Embryonic facial prominence (tissue), 1 donor: Measurements from ENCODE around the gene PITRM1.

Experiments used
- DNase-seq: peaks from one replicate; pipeline ENCODE4 v3.0.0-alpha.2; 2016; ENCODE audit errors: extremely low spot score

The PITRM1 gene

DNA sequence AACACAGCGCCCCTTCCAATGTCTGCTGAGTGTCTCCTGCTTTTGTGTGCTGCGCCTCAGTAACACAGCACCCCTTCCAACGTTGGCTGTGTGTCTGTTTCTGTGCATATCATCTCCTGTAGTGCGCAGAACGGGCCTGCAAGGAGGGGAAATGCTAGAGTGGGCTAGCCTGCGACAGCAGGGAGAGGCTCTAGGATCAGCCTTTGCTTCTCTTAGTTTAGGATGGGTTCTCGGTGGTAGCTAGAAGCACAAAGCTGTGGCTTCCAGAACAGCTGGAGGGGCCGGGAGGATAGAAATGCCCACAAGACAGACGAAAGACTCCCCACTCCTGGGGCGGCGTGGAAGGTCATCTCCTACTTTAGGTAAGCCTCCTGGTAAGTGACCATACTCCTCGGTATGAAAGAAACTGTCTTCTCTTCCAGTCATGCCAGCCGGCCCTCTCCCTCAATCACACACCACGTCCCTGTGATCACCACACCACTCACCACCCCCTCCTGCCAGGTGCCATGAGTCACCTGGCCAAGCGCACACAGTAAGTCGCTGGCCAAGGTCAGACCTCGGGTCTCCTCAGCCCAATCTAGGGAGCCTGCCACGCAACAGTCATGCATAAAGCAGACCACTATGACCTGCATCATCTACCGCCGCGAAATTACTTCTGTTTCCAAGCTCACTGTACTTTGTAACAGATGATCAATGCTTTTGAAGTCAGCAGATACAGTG lies 4.8 kb downstream of the PITRM1 start:
- no peak for DNase-seq

DNA sequence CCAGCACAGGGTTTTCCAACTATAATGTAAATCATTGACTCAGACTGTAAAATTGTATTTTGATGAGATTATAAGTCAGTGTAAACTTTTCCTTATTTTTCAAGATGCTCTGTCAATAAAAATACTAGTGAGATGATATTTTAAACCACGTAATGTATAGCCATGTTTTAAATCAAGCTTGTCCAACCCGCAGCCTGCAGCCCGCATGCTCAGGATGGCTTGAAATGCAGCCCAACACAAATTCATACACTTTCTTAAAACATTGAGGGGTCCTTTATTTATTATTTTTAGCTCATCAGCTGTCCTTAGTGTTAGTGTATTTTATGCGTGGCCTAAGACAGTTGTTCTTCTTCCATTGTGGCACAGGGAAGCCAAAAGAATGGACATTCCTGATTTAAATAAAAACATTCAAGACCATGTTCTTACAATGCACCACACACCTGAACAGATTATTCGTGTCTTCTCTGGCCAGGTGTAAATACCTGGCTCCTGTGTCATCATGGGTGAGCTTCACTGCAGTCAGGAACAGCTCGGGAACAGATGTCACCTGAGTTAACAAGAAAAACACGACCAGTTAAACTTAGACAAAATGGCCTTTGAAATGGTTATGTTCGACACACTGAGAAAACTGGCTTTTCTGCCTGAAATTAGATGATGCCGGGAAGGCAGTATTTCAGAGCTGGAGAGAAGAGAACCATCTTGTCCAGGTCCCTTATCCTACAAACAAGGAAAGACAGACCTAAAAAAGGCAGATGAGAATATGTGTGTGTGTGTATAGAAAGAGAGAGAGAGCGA lies 5.9 kb downstream of the PITRM1 start:
- DNase-seq = no peak

DNA sequence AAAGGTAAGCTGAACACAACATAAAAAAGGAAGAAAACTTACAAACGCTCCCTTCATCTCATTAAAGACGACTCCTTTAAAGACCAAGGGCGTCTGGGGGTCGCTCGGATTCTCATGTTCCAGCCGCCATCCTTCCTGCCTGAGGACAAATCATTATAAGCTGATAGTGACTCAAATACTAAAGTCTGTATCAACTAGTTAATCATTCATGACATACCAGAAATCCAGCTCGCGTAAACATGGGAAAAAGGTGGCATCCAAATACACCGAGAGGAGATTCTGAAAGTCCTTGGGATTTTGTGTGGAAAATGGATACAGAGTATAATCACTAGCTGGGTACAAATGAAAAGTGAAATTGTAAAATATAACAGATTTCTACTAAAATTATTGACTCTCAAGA lies 7.4 kb downstream of the PITRM1 start:
- DNase-seq = no peak

DNA sequence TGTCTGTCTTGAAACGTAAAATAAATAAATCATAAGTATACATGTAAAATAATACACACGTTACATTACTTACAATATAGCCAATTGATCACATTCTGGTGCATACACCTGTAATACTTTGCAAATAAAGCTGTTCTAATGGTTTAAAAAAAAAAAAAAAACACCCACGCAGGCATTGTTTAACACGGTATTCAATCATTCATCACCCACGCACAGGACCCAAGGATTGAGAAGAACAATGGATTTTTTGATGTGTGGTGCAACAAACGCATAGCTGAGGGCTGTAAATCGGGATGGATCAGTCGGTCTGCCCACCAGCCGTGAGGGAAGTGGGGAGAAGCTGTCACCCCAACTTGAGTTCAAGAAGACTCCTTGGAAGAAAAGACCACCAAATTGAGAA lies 8.7 kb downstream of the PITRM1 start:
- DNase-seq = no peak

DNA sequence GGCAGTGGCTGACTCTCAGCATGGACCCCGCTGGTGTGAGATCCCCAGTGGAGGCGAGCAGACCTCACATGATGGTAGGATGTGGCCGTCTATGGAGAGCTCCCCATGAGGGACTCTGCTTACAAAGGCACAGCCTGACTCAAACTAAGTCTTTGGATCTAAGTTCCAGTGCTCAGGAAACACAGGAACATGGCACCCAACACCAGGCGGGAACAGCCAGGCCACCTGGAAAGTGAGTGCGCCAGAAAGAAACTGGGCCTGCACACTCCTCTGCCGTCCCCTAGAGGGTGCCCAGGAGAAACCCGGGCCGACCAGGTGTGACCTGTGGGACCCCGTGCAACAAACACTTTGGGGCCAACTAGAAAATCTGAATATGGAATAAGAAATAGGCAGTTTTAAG lies 10.0 kb downstream of the PITRM1 start:
- no peak for DNase-seq

DNA sequence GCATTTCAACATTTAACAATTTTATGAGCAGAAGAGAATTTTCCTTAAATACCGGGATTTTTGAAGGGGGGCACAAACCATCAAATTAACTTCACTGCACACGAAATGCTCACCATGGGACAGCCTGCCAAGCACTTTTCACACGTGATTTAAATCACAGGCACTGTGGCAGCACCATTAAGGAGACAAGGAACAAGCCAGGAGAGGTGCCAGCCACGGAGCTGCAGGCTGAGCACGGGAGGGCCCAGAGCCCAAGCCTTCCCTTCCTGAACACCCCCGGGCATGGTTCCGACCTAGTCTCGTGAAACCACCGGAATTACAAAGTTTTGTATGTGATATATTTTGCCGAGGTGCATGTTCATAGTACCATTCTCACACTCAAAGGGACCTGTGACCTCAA lies 13.4 kb downstream of the PITRM1 start:
- no peak for DNase-seq

DNA sequence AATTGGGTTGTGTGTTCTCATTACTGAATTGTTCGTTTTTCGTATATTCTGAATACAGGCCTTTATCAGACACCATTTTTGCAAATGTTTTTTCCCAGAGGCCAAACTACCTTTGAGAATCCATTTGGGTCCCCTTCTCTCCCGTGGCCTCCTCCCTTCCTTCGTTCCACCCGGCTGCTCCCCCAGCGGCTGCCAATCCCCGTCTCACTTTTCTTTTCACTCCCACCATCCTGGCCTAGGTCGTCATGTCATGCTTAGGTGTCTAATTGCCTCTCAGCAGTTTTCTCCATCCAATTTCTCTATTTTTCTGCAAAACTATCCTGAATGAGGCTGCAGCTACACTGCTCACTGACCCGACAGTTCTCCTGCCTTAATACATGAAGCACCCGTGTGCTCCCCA lies 17.9 kb downstream of the PITRM1 start:
- no peak for DNase-seq

DNA sequence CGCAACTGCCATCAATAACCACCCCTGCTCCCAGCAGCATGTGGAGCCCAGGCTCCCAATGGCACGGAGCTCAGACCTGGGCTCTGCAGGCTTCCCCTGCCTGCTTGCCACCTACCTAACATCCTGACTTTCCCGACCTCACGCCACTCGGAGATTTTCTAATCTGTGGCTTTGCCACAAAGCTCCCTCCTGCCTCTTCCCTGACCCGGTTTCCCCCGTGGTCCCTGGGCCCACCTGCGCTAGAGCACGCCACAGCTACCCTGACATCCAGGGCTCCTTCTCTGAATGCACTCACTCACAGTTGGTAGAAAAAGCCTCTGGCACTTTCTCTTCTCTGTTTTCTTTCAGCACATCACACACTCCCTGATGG lies 20.0 kb downstream of the PITRM1 start:
- DNase-seq = no peak

DNA sequence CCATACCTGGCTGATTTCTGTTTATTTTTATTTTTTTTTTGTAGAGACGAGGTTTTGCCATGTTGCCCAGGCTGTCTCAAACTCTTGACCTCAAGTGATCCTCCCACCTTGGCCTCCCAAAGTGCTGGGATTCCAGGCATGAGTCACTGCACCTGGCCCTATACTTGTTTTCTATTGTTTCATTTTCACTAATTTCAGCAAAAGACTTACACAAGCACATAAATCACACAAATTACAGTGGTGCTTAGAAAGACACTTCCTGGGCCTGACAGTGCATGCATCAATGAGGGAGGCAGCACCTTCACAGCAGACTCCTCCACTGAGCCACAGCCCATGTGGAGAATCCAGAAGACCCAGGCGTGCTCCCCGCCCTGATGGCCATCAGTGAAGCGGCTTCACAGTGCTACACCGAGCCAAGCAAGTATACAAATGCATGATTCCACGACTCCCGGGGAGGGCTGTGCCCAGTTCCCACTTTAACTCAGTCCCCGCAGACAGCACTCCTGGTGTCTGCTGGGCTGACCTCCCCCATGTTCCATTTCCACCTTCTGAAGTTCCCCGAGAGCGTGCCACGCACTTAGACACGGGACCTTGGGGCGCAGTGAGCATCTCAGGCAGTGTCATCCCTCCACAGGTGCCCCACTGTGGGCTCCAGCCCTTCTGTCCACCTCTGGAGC lies 20.6 kb downstream of the PITRM1 start:
- DNase-seq = no peak

DNA sequence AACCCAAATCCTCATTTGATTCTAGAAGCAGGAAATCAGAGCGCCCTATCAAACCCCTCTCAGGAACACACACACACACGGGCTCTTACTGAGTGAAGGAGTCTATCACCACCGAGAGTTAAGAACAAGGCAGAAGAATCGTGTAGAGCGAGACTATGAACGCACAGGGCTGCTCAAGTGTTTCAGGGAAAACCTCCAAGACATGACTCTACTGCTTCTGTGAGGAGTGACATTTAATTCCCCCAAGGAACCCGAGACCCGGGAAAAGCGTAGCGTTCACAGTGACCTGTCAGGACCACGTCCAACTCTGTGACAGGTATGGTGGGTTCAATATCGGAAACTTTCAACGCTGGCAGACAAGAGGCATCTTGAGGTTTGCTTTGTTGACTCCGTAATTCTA lies 21.6 kb downstream of the PITRM1 start:
- no peak for DNase-seq

DNA sequence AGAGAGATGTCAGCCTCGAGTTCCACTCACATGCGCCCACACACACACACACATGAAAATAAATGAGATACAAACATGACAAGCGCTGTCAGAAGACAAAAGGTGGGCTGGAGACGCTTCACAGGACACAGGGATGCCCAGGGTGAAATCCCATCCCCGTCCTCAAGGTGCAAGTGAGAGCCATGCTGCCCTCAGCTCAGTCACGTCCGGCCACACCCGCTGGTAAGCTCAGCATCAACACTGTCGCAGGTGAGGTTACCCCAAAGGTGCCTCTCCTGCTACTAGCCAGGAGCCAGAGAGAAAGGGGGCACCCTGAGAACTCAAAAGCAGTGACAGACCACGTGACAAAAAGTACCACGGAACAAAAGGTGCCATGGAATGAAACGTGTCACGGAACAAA lies 22.2 kb downstream of the PITRM1 start:
- no peak for DNase-seq

DNA sequence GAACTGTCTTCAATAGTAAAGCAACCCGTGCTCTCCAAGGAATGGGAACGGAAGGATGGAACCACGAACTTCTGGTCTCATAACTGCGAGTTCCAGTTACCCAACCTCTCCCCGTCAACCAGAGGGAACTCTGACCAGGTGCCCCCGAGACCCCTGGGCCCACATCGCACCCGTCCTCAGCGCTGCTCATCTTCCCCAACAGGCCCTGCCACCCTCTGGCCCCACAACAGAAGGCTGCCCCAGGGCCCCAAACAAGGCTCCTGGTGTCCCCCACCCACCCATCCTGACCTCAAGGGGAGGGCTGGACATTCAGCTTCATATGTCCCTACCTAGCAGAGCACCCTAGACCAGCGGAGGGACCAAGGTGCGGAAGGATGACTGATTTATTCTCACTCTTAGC lies 22.7 kb downstream of the PITRM1 start:
- DNase-seq = no peak

DNA sequence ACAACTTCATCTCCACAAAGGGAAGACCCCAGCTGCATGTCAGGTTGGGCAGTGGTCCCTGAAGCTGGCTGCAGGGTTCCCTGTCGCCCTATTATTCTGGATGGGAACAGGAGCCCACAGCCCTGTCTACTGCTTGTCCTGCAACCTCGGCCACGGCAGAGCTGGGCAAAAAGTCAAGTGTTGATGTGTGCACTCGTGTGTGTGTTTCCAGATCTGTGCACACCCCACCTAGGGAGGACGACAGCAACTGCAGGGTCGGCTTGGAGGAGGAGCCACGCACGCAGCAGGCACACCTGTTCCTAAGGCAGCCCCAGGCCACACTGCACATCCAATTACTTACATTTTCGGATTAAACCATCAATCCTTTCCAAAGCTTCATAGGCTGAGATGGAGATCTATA lies 23.6 kb downstream of the PITRM1 start:
- no peak for DNase-seq

DNA sequence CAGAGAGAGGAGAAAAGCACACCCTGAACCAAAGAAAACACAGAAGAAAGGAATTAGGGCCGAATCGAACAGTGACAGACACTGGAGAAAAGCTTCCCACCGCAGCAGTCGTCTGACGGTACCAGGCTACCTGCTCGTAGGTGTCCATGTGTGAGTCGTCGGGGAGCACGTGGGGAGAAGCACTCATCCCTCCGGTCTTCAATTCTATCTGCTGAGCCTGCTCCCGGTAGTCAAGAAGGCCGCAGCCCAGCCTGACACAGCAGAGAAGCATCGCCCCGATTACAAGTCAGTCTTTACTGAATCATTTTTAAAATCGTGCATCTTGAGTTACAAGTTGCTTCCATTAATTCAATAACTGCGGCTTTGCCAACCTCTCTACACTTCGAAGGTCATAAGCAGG lies 24.5 kb downstream of the PITRM1 start:
- no peak for DNase-seq

DNA sequence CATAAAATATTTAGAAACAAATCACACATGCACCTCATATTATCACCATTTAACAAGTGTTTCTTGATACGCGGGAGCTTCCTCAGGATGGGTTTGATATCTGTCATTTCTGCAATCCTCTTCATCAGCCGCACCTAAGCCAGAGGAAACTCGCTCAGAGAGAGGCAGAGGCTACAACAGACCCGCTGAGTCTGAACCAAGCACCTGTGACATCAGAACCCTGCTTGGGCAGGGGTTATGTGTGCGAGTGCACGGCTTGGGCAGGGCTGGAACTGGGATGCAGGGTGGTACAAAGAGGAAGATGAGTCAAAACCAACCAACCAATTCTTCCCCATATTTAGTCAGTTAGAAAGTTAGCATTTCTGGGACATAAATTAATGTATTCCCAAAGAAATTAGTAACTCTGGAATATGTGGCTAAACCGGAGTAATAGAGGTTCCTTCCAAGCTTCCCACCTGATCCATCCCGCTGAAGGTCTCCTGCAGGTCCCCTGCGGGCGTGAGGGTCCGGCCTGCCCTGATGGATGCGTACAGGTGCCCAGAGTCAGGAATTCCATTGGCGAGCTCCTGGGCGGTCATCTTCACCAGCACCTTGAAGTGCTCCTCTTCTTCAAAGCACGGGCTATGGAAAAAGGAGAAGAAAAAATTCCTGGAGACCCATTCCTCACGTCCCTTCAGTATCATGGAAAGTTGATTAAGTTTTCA lies 25.3 kb downstream of the PITRM1 start:
- no peak for DNase-seq

DNA sequence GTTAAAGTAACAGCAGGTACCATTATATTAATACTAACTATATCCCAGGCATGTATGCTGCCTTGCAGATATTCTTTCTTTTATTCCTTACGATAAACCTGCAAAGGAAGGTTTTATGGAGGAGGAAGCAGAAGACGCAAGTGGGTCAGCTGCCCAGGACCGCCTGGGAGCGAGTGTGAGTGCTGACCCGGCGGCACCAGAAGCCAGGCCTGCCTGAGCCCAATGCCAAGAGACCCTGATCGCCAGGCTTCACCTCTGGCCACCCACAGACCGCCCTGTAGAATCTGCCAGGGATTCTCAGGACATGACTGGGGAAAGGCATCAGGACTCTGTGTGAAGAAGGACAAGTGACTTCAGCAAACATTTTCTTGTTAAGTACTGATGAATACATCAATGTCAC lies 26.3 kb downstream of the PITRM1 start:
- DNase-seq = no peak

DNA sequence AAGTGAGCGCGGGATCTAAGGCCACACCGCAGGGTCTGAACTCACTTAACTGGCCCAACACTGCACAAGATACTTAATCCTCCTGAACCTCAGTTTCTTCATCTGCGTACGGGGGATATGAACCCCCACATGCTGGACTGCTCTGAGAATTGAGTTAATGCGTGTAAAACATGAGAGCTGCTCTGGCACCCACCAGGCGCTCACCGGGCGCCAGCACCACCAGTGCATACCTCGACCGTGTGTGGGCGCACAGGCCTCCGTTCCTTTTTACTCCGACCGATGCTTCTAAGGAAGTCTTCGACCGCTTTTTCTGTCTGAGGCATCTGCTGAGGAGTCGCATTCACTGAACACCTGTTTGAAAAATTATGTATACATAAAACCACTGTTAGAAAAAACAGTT lies 27.2 kb downstream of the PITRM1 start:
- no peak for DNase-seq

DNA sequence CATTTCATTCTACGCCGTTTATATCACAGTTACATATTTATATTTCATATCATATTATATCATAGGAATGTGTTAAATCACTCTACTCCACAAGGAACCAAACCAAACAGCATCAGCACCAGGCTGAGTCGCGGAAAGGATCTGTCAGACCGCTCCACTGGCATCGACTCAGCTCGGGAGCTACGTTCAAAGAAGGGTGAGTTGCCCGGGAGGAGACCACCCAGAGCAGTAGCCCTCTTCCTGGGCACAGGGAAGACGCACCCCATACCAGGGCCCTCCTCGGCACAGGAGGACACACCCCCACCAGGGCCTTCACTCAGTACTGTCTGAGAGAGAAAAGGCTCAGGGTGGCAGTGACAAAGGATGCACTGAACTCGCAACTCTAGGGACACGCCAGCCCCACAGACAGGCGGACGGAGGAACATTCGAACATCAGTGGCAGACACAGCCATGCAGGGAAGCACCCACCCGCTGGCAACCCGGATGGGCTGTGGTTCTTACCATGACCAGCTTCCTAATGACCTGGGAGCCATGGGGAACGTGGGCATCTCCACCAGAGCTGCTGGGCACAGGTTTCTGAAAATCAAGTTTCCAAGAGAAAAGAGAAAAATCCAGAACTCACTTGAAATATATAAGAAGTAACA lies 28.7 kb downstream of the PITRM1 start:
- DNase-seq = no peak

DNA sequence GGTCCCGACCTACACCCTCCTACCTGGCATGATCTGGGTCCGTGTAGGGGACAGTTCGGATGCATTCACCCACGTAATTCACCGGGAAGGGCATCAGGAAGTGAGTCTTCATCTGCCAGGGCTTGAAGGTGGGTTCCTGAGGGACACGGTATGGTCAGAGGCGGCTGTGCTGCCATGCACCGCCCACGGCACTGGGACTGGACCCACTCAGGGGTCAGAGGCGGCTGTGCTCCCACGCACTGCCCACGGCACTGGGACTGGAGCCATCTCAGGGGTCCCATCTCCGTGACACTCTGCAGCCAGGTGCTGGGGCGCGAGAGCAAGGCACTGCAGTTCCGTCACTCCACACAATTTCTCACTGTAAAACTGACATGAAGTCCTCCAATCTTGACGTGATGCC lies 29.2 kb downstream of the PITRM1 start:
- no peak for DNase-seq

DNA sequence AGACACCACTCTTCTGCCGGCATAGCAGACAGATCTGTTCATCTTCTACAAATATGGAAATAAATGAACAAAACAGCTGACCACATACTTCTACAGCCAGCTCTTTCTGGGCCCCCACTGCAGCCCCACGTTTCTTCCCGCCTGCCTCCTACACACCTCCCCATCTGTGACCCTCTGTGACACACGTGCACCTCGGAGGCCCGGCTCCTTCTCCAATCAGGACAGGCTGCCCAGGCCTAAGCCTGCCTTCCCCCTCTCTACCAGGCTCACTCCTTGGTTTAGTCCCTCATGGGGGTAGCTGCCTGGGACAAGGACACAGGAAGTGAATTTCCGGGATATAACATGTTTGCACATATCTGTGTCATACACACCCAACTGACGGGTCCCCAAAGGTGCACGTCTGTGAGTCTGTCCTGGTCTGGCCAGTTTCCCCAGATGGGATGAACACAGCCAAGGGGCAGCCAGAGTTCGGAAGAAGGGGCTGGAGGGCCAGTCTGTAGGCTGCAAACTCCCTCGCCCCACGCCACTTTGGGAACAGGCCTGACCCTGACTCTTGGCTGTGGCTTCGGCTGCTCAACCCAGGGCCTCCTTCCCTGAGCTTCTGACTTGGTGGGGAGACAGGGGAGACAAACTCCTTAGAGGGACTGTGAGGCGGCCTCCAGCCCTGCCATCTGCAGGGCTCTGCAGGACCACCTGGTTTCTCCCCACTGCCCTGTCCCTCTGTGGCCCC lies 30.3 kb downstream of the PITRM1 start:
- DNase-seq = no peak

DNA sequence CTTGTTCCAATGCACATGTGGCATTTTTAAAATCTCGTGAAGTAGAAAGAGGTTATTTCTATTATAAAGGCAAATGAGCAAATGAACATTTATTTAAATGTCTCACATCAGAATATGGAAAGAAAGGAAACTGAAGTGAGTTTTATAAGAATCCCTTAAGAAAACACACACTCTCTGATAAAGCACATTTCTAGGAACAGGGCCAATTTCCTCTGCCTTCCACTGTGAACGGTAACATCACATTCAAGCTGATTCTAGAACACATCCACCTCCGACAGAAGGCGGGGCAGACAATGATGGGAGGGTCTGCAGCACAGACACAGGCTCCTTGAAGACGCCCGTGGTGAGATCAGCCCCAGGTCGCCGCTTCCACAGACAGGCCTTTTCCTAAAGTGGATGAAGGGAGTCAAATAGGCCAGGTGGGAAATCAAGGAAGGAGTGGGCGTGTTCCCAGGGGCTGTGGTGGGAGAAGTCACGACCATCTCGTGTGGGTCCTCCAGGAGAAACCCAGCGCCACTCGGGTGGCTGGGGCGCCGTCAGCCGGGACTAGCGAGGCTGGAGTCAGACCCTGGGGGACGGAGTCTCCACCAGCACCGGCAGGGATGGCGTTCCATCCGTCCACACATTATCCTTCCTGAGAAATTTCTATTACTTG lies 31.1 kb downstream of the PITRM1 start:
- no peak for DNase-seq
